Esophagus squamous epithelium (tissue), 4 donors: Measurements from ENCODE around the gene PRKCB.

Source experiments
- POLR2A ChIP-seq, 4 donors: fragments of 450-650 bp; IDR thresholded peaks; one replicate each; pipeline ENCODE4 v1.6.1; 2017; ENCODE audit warnings: antibody characterized with exemption in 4 of 4, mild to moderate bottlenecking in 4 of 4, moderate library complexity in 3 of 4
- TF ChIP-seq, protein P1 (sequence below), 6 experiments: fragments of 450-650 bp in 4 of 6; fragments of 200-600 bp in 2 of 6; sonication (generic) in 2 of 6; IDR thresholded peaks; one replicate each; pipeline ENCODE4 v1.5.1; 2016 to 2019; ENCODE audit warnings: antibody characterized with exemption in 6 of 6, mild to moderate bottlenecking in 4 of 6, moderate library complexity in 4 of 6

DNA sequence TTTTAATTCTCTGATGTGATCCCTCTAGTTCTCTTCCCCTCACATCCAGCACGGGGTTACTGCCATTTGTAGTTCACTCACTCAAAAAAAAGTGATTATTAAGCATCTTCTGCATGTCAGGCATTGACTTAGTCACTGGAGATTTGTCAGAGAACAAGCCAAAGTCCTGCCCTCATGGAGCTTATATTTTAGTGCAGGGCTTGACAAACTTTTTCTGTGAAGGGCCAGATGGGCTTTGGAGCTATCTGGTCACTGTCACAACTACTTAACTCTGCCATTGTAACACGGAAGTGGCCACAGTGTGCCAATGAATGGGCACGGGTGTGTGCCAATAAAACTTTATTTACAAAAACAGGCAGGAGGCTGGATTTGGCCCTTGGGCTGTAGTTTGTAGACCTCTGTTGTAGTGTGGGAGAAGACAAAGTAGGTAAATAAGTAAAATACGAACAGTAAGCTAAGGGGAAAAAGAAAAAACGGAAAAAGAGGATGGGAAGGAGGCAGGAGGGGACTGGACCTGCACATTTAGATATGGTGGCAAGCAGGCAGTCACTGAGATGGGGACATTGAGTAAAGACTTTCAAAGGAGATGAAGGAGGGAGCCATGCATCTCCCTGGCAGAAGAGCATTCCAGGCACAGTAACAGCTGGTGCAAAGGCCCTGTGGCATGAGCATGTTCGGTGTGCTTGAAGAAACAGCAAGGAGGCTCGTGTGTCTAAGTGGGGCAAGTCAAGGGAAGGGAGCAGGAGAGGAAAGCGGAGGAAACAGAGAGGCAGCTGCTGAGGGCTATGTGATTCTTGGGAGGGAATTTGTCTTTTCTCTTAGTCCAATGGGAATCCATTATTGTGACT lies 217.5 kb downstream of the PRKCB start:
- TF ChIP-seq, protein P1, sequence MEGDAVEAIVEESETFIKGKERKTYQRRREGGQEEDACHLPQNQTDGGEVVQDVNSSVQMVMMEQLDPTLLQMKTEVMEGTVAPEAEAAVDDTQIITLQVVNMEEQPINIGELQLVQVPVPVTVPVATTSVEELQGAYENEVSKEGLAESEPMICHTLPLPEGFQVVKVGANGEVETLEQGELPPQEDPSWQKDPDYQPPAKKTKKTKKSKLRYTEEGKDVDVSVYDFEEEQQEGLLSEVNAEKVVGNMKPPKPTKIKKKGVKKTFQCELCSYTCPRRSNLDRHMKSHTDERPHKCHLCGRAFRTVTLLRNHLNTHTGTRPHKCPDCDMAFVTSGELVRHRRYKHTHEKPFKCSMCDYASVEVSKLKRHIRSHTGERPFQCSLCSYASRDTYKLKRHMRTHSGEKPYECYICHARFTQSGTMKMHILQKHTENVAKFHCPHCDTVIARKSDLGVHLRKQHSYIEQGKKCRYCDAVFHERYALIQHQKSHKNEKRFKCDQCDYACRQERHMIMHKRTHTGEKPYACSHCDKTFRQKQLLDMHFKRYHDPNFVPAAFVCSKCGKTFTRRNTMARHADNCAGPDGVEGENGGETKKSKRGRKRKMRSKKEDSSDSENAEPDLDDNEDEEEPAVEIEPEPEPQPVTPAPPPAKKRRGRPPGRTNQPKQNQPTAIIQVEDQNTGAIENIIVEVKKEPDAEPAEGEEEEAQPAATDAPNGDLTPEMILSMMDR (IDR thresholded peaks at IDR 0.05), result no peak
- no peak for TF ChIP-seq POLR2A (IDR thresholded peaks at IDR 0.05)
